Ishikawa (cell line): Measurements from ENCODE around the gene APOA4.

Experiments
- CEBPB ChIP-seq: IDR thresholded peaks from 2 replicates; pipeline ENCODE4 v1.6.1; 2012
- CREB1 ChIP-seq: IDR thresholded peaks from 2 replicates; pipeline ENCODE4 v1.6.1; 2012; ENCODE audit warnings: low read depth
- EGR1 ChIP-seq: IDR thresholded peaks from 2 replicates; pipeline ENCODE4 v1.6.1; 2012
- EP300 ChIP-seq: IDR thresholded peaks from 2 replicates; pipeline ENCODE4 v1.6.1; 2012; ENCODE audit warnings: borderline replicate concordance
- FOXM1 ChIP-seq: IDR thresholded peaks from 2 replicates; pipeline ENCODE4 v1.6.1; 2012; ENCODE audit warnings: low read depth, borderline replicate concordance
- NFIC ChIP-seq: IDR thresholded peaks from 2 replicates; pipeline ENCODE4 v1.6.1; 2012
- RAD21 ChIP-seq: IDR thresholded peaks from 2 replicates; pipeline ENCODE4 v1.6.1; 2012; ENCODE audit warnings: low read depth
- REST ChIP-seq: IDR thresholded peaks from 2 replicates; pipeline ENCODE4 v1.6.1; 2012; ENCODE audit warnings: low read depth, mild to moderate bottlenecking
- TAF1 ChIP-seq: IDR thresholded peaks from 2 replicates; pipeline ENCODE4 v1.6.1; 2012; ENCODE audit warnings: low read depth, mild to moderate bottlenecking
- TCF12 ChIP-seq: IDR thresholded peaks from 2 replicates; pipeline ENCODE4 v1.6.1; 2012; ENCODE audit warnings: low read depth
- TEAD4 ChIP-seq: IDR thresholded peaks from 2 replicates; pipeline ENCODE4 v1.6.1; 2012
- YY1 ChIP-seq: IDR thresholded peaks from 2 replicates; pipeline ENCODE4 v1.6.1; 2012; ENCODE audit warnings: low read depth
- ZBTB7A ChIP-seq: IDR thresholded peaks from 2 replicates; pipeline ENCODE4 v1.6.1; 2012; ENCODE audit warnings: low read depth
- TF ChIP-seq, protein P1 (sequence below): IDR thresholded peaks from 2 replicates; pipeline ENCODE4 v1.6.1; 2012
- TF ChIP-seq, protein P2 (sequence below): IDR thresholded peaks from 2 replicates; pipeline ENCODE4 v1.6.1; 2012

The APOA4 gene

GRCh38 chr11:116840746-116841296, 17.7 kb upstream of the APOA4 start:
- TF ChIP-seq TCF12 (no peak), EP300 (no peak), NFIC (no peak), ZBTB7A (no peak), TAF1 (no peak), CREB1 (no peak), RAD21 (no peak), EGR1 (no peak), CEBPB (no peak), FOXM1 (no peak), YY1 (no peak)
- TF ChIP-seq, protein P1, sequence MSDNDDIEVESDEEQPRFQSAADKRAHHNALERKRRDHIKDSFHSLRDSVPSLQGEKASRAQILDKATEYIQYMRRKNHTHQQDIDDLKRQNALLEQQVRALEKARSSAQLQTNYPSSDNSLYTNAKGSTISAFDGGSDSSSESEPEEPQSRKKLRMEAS = no peak
- TF ChIP-seq, protein P2, sequence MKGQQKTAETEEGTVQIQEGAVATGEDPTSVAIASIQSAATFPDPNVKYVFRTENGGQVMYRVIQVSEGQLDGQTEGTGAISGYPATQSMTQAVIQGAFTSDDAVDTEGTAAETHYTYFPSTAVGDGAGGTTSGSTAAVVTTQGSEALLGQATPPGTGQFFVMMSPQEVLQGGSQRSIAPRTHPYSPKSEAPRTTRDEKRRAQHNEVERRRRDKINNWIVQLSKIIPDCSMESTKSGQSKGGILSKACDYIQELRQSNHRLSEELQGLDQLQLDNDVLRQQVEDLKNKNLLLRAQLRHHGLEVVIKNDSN = no peak

- TF ChIP-seq REST (no peak), YY1 (no peak), RAD21 (no peak), NFIC (no peak), EP300 (no peak), FOXM1 (no peak), TEAD4 (no peak), CREB1 (no peak), ZBTB7A (no peak), TCF12 (no peak), TAF1 (no peak), CEBPB (no peak), EGR1 (no peak)
- TF ChIP-seq, protein P1 = no peak
- TF ChIP-seq, protein P2 = no peak
These were observed 17.2 kb upstream of the APOA4 start for GRCh38 chr11:116840224-116840745.

GRCh38 chr11:116838321-116839084, 15.4 kb upstream of the APOA4 start:
- TF ChIP-seq NFIC = no peak
- TF ChIP-seq RAD21 = no peak
- TF ChIP-seq, protein P2 = no peak
- TF ChIP-seq TAF1 = no peak
- no peak for TF ChIP-seq REST
- no peak for TF ChIP-seq YY1
- TF ChIP-seq, protein P1 = no peak

GRCh38 chr11:116837231-116838091, 14.4 kb upstream of the APOA4 start, which contains the start of gene APOA1:
Gene APOA1 (minus strand): TSS chr11:116837622. CDS start chr11:116837387, 235 bp downstream.
- TF ChIP-seq TAF1 = no peak
- TF ChIP-seq CEBPB = no peak
- TF ChIP-seq, protein P2 = no peak
- no peak for TF ChIP-seq NFIC
- no peak for TF ChIP-seq EGR1
- TF ChIP-seq EP300 = no peak
- no peak for TF ChIP-seq REST
- TF ChIP-seq ZBTB7A = no peak
- TF ChIP-seq RAD21 = no peak
- no peak for TF ChIP-seq TEAD4
